Large intestine (tissue), 3 donors: Measurements from ENCODE around the gene SLC30A2. TPM values are rescaled to one million over a fixed set of nuclear protein-coding genes. Genes with fewer than 3 reads are reported as not detected.

Experiments used
- DNase-seq, 2 donors: peaks; one replicate each; pipeline versions ENCODE4 v3.0.0 to v3.0.0-alpha.2; 2013
- H3K27ac ChIP-seq: one replicate; pipeline ENCODE4 v1.5.1; 2013; ENCODE audit warnings: low read length
- H3K27me3 ChIP-seq: 2 replicates; pipeline ENCODE4 v1.6.1; 2013; ENCODE audit warnings: low read length; ENCODE audit not compliant: control insufficient read depth, insufficient read depth
- H3K36me3 ChIP-seq: 2 replicates; pipeline ENCODE4 v1.6.1; 2013; ENCODE audit warnings: low read length; ENCODE audit not compliant: control insufficient read depth, insufficient read depth
- H3K4me1 ChIP-seq: one replicate; pipeline ENCODE4 v1.6.1; 2013; ENCODE audit warnings: low read length; ENCODE audit not compliant: control insufficient read depth, insufficient read depth
- H3K4me3 ChIP-seq: one replicate; pipeline ENCODE4 v1.5.1; 2013; ENCODE audit warnings: low read length
- H3K9me3 ChIP-seq: one replicate; pipeline ENCODE4 v1.6.1; 2013; ENCODE audit warnings: mild to moderate bottlenecking, low read depth, low read length, moderate library complexity; ENCODE audit not compliant: control insufficient read depth
- WGBS: methylation state at CpG from one replicate; pipeline ENCODE4 v1.1.5; 2013; ENCODE audit warnings: low lambda C conversion rate; ENCODE audit not compliant: insufficient coverage; 5-methylcytosine and 5-hydroxymethylcytosine counted together
- polyA plus RNA-seq: library from polyadenylated mRNA; unstranded; fragments of 120-200 nt; gene quantifications from one replicate; pipeline ENCODE4 v1.2.1, GENCODE V29; 2013

Gene SLC30A2
- polyA plus RNA-seq, 1 donor = 24.9 TPM

GRCh38 chr1:26032656-26033357 is 13.1 kb downstream of the SLC30A2 start:
- H3K27me3 ChIP-seq = no peaks in the 10 kb centered on the region
- no peak for DNase-seq
- H3K4me1 ChIP-seq = peaks cover 17% of the 10 kb centered on the region
- peaks cover 4% of the 10 kb centered on the region for H3K9me3 ChIP-seq
- no peak overlapping the region for H3K4me3 ChIP-seq
- WGBS = no CpG with 5 or more reads among the region's 12 CpGs
- no peaks in the 10 kb centered on the region for H3K36me3 ChIP-seq
- H3K27ac ChIP-seq = no peak overlapping the region

- peaks cover 14% of the 10 kb centered on the region for H3K4me1 ChIP-seq
- H3K4me3 ChIP-seq = no peak overlapping the region
- no peak overlapping the region for H3K27ac ChIP-seq
- WGBS = no CpG with 5 or more reads among the region's 3 CpGs
- H3K27me3 ChIP-seq = no peaks in the 10 kb centered on the region
- no peaks in the 10 kb centered on the region for H3K36me3 ChIP-seq
- DNase-seq = no peak
- peaks cover 4% of the 10 kb centered on the region for H3K9me3 ChIP-seq
Measured at GRCh38 chr1:26031611-26032220, 14.2 kb downstream of the SLC30A2 start.

- no peak overlapping the region for H3K4me3 ChIP-seq
- no peaks in the 10 kb centered on the region for H3K36me3 ChIP-seq
- DNase-seq = no peak
- peaks cover 10% of the 10 kb centered on the region for H3K4me1 ChIP-seq
- H3K27me3 ChIP-seq = no peaks in the 10 kb centered on the region
- peaks cover 4% of the 10 kb centered on the region for H3K9me3 ChIP-seq
- no peak overlapping the region for H3K27ac ChIP-seq
- no CpG with 5 or more reads among the region's 4 CpGs for WGBS
Measured at GRCh38 chr1:26031196-26031595, 14.7 kb downstream of the SLC30A2 start.

- WGBS = no CpG with 5 or more reads among the region's 7 CpGs
- Histone ChIP-seq H3K9me3 (peaks cover under 1% of the 10 kb centered on the region), H3K27me3 (no peaks in the 10 kb centered on the region)
Measured at GRCh38 chr1:26029864-26030481, 15.9 kb downstream of the SLC30A2 start.

GRCh38 chr1:26029054-26029863 is 16.7 kb downstream of the SLC30A2 start:
- Histone ChIP-seq H3K9me3 (no peaks in the 10 kb centered on the region), H3K27ac (no peak overlapping the region), H3K4me1 (no peaks in the 10 kb centered on the region), H3K4me3 (no peak overlapping the region), H3K36me3 (no peaks in the 10 kb centered on the region), H3K27me3 (no peaks in the 10 kb centered on the region)
- DNase-seq = no peak
- no CpG with 5 or more reads among the region's 15 CpGs for WGBS

More at GRCh38 chr1:26029864-26030481, 15.9 kb downstream of the SLC30A2 start:
- Histone ChIP-seq H3K4me3 (no peak overlapping the region), H3K27ac (no peak overlapping the region), H3K4me1 (peaks cover 5% of the 10 kb centered on the region), H3K36me3 (no peaks in the 10 kb centered on the region)
- DNase-seq = no peak

- WGBS = no CpG with 5 or more reads among the region's 8 CpGs
Measured at GRCh38 chr1:26028490-26028980, 17.4 kb downstream of the SLC30A2 start.

GRCh38 chr1:26027716-26028489 is 18.0 kb downstream of the SLC30A2 start:
- no peak for DNase-seq
- no peaks in the 10 kb centered on the region for H3K9me3 ChIP-seq
- H3K27ac ChIP-seq = no peak overlapping the region
- no peak overlapping the region for H3K4me3 ChIP-seq
- no CpG with 5 or more reads among the region's 3 CpGs for WGBS
- H3K4me1 ChIP-seq = no peaks in the 10 kb centered on the region
- H3K27me3 ChIP-seq = no peaks in the 10 kb centered on the region
- H3K36me3 ChIP-seq = no peaks in the 10 kb centered on the region

More at GRCh38 chr1:26028490-26028980, 17.4 kb downstream of the SLC30A2 start:
- Histone ChIP-seq H3K4me3 (no peak overlapping the region), H3K27ac (no peak overlapping the region), H3K4me1 (no peaks in the 10 kb centered on the region), H3K36me3 (no peaks in the 10 kb centered on the region), H3K27me3 (no peaks in the 10 kb centered on the region), H3K9me3 (no peaks in the 10 kb centered on the region)
- DNase-seq = no peak

GRCh38 chr1:26025517-26025916 is 20.4 kb downstream of the SLC30A2 start:
- H3K27me3 ChIP-seq = no peaks in the 10 kb centered on the region
- DNase-seq = no peak
- H3K4me3 ChIP-seq = no peak overlapping the region
- H3K9me3 ChIP-seq = no peaks in the 10 kb centered on the region
- WGBS = no CpG with 5 or more reads among the region's 5 CpGs
- H3K27ac ChIP-seq = no peak overlapping the region
- H3K4me1 ChIP-seq = no peaks in the 10 kb centered on the region
- no peaks in the 10 kb centered on the region for H3K36me3 ChIP-seq

GRCh38 chr1:26025060-26025459 is 20.9 kb downstream of the SLC30A2 start:
- no CpG with 5 or more reads among the region's 5 CpGs for WGBS
- no peaks in the 10 kb centered on the region for H3K27me3 ChIP-seq
- no peaks in the 10 kb centered on the region for H3K36me3 ChIP-seq
- H3K4me3 ChIP-seq = no peak overlapping the region
- H3K27ac ChIP-seq = no peak overlapping the region
- no peaks in the 10 kb centered on the region for H3K9me3 ChIP-seq
- H3K4me1 ChIP-seq = no peaks in the 10 kb centered on the region
- DNase-seq = no peak
